Glutamatergic neuron (in vitro differentiated cells): ENCODE results near the gene ATG4B. TPM values are rescaled to one million over a fixed set of nuclear protein-coding genes. Genes with fewer than 3 reads are reported as not detected.

Source experiments
- DNase-seq: peaks from one replicate; pipeline ENCODE4 v3.0.0; 2022
- H3K27ac Mint-ChIP-seq: one replicate; pipeline ENCODE4 v1.8.0; 2020; ENCODE audit warnings: mild to moderate bottlenecking, mixed read lengths, inconsistent platforms; ENCODE audit not compliant: unreplicated experiment
- H3K27me3 Mint-ChIP-seq: one replicate; pipeline ENCODE4 v1.8.0; 2020; ENCODE audit warnings: mild to moderate bottlenecking, moderate library complexity, mixed read lengths, inconsistent platforms; ENCODE audit not compliant: unreplicated experiment
- H3K36me3 Mint-ChIP-seq: one replicate; pipeline ENCODE4 v1.8.0; 2020; ENCODE audit warnings: mild to moderate bottlenecking, mixed read lengths, inconsistent platforms; ENCODE audit not compliant: unreplicated experiment
- H3K4me1 Mint-ChIP-seq: one replicate; pipeline ENCODE4 v1.8.0; 2020; ENCODE audit warnings: mild to moderate bottlenecking, low read depth, mixed read lengths, inconsistent platforms; ENCODE audit not compliant: unreplicated experiment
- H3K4me3 Mint-ChIP-seq: one replicate; pipeline ENCODE4 v1.8.0; 2020; ENCODE audit warnings: mild to moderate bottlenecking, mixed read lengths, inconsistent platforms; ENCODE audit not compliant: unreplicated experiment
- H3K9me3 Mint-ChIP-seq: one replicate; pipeline ENCODE4 v1.8.0; 2020; ENCODE audit warnings: mild to moderate bottlenecking, moderate library complexity, mixed read lengths, inconsistent platforms; ENCODE audit not compliant: unreplicated experiment
- CTCF ChIP-seq: fragments of 200-600 bp; sonication (generic); IDR thresholded peaks from one replicate; pipeline ENCODE4 v1.5.0; 2021; ENCODE audit not compliant: partially characterized antibody, unreplicated experiment
- total RNA-seq: library from RNA; stranded (reverse); fragmentation: NEBNext Ultra II Directional; extraction: Animal tissue kit (Norgen Biotek cat#: 25700); gene quantifications from one replicate; pipeline ENCODE4 v1.2.1, GENCODE V29; 2021; ENCODE audit not compliant: unreplicated experiment

The ATG4B gene
- total RNA-seq, 1 donor from 2014 or later, result 115 TPM

- Mint-ChIP-seq H3K27me3 (peaks cover 8% of the 10 kb centered on the region), H3K36me3 (no peaks in the 10 kb centered on the region), H3K4me1 (peaks cover 3% of the 10 kb centered on the region), H3K9me3 (peaks cover 7% of the 10 kb centered on the region), H3K27ac (peak overlapping the region; percentile 39), H3K4me3 (no peak overlapping the region)
- TF ChIP-seq CTCF, result no peak
- DNase-seq, result no peak
These were observed 43.5 kb downstream of the ATG4B start for GRCh38 chr2:241680827-241681599.

- H3K4me3 Mint-ChIP-seq, result peak overlapping the region; percentile 92
- peaks cover 8% of the 10 kb centered on the region for H3K9me3 Mint-ChIP-seq
- peak overlapping the region; percentile 67 for H3K27ac Mint-ChIP-seq
- no peaks in the 10 kb centered on the region for H3K36me3 Mint-ChIP-seq
- no peak for TF ChIP-seq CTCF
- H3K4me1 Mint-ChIP-seq, result peaks cover 6% of the 10 kb centered on the region
- DNase-seq, result no peak
- peaks cover 3% of the 10 kb centered on the region for H3K27me3 Mint-ChIP-seq
These were observed 48.8 kb downstream of the ATG4B start for GRCh38 chr2:241686324-241686649.

- peak within 1 kb of the TSS; percentile 94 for H3K4me3 Mint-ChIP-seq
These were observed 49.3 kb downstream of the ATG4B start, which contains the start of gene DTYMK for GRCh38 chr2:241686650-241687425. Gene DTYMK, minus strand, starts transcription at chr2:241686815. Its CDS starts 32 bp downstream, at chr2:241686783.

GRCh38 chr2:241689306-241689705 is 51.8 kb downstream of the ATG4B start:
- H3K27ac Mint-ChIP-seq, result no peak overlapping the region
- peaks cover 6% of the 10 kb centered on the region for H3K4me1 Mint-ChIP-seq
- no peak for DNase-seq
- H3K36me3 Mint-ChIP-seq, result no peaks in the 10 kb centered on the region
- peaks cover 6% of the 10 kb centered on the region for H3K9me3 Mint-ChIP-seq
- peaks cover 5% of the 10 kb centered on the region for H3K27me3 Mint-ChIP-seq
- H3K4me3 Mint-ChIP-seq, result no peak overlapping the region
- no peak for TF ChIP-seq CTCF

More at GRCh38 chr2:241686650-241687425, 49.3 kb downstream of the ATG4B start, which contains the start of gene DTYMK:
- DNase-seq, result peak; percentile 96
- Mint-ChIP-seq H3K27me3 (peaks cover 3% of the 10 kb centered on the region), H3K4me1 (peaks cover 6% of the 10 kb centered on the region), H3K36me3 (no peaks in the 10 kb centered on the region), H3K27ac (peak within 1 kb of the TSS; percentile 89), H3K9me3 (peaks cover 8% of the 10 kb centered on the region)
- no peak for TF ChIP-seq CTCF
